ENCODE results near the gene ATG4C.

GRCh38 chr1:62765981-62766380, 18.0 kb upstream of the ATG4C start:
- TF ChIP-seq EZH2phosphoT487 (IDR thresholded peaks at IDR 0.05; ENCODE audit: insufficient read depth, low read depth) (no peak), EZH2 (IDR thresholded peaks at IDR 0.05; ENCODE audit: insufficient read depth, poor library complexity, severe bottlenecking) (no peak)

All from GM23248 (cell line).